SK-N-SH (cell line): ENCODE measurements around the gene NAP1L1. TPM values are rescaled to one million over a fixed set of nuclear protein-coding genes. Genes with fewer than 3 reads are reported as not detected.

Experiments used
- CTCF ChIA-PET: fragments of 300-600, 350-600 bp; formaldehyde crosslinking; extraction: SDS; loops from one replicate; lab custom pipeline; 2021; lab: Yijun Ruan, JAX
- POLR2A ChIA-PET: fragments of 350-600 bp; sonication (Branson Sonifier 250); formaldehyde crosslinking; extraction: SDS; loops from one replicate; lab custom pipeline; 2020; ENCODE audit warnings: antibody characterized with exemption, inconsistent platforms; lab: Yijun Ruan, JAX
- DNase-seq: peaks from one replicate; pipeline ENCODE4 v3.0.0; 2012
- H2AFZ ChIP-seq: fragments of 200-600 bp; sonication (generic); 2 replicates; pipeline ENCODE4 v1.8.1; 2016; ENCODE audit warnings: antibody characterized with exemption, mild to moderate bottlenecking, low read depth
- H3F3A ChIP-seq: fragments of 200-600 bp; sonication (generic); replicated peaks from 2 replicates; pipeline ENCODE3; 2016; ENCODE audit warnings: antibody characterized with exemption, mild to moderate bottlenecking; ENCODE audit not compliant: insufficient read depth
- H3K27ac ChIP-seq, 2 experiments: fragments of 200-500 bp in 1 of 2; fragments of 200-600 bp in 1 of 2; sonication (Bioruptor generic) in 1 of 2; sonication (generic), shearing (Covaris generic) in 1 of 2; 2 replicates each; pipeline versions ENCODE4 v1.5.1 to v1.6.1; 2014 to 2016; ENCODE audit warnings: low read depth in 2 of 2, inconsistent platforms in 1 of 2, low read length in 1 of 2, mild to moderate bottlenecking in 1 of 2, mixed read lengths in 1 of 2
- H3K27me3 ChIP-seq: fragments of 200-600 bp; sonication (generic), shearing (Covaris generic); 2 replicates; pipeline ENCODE4 v1.6.1; 2016; ENCODE audit warnings: mixed run types; ENCODE audit not compliant: insufficient read depth
- H3K36me3 ChIP-seq, 2 experiments: fragments of 200-500 bp in 1 of 2; fragments of 200-600 bp in 1 of 2; sonication (Bioruptor generic) in 1 of 2; sonication (generic) in 1 of 2; replicated peaks in 1 of 2; 2 replicates each; pipeline versions ENCODE3 to v1.5.1; 2014 to 2016; ENCODE audit warnings: low read length in 1 of 2, mild to moderate bottlenecking in 1 of 2; ENCODE audit not compliant: insufficient read depth in 2 of 2, control insufficient read depth in 1 of 2
- H3K4me1 ChIP-seq, 2 experiments: fragments of 200-500 bp in 1 of 2; fragments of 200-600 bp in 1 of 2; sonication (Bioruptor generic) in 1 of 2; sonication (generic), shearing (Covaris generic) in 1 of 2; 2 replicates each; pipeline versions ENCODE4 v1.5.1 to v1.6.1; 2014 to 2016; ENCODE audit warnings: low read depth in 1 of 2, low read length in 1 of 2, mixed run types in 1 of 2; ENCODE audit not compliant: insufficient read depth in 2 of 2, control insufficient read depth in 1 of 2
- H3K4me2 ChIP-seq: fragments of 200-600 bp; sonication (generic), shearing (Covaris generic); 2 replicates; pipeline ENCODE4 v1.6.1; 2017; ENCODE audit warnings: mixed run types
- H3K4me3 ChIP-seq, 2 experiments: fragments of 200-500 bp in 1 of 2; fragments of 200-600 bp in 1 of 2; sonication (Bioruptor generic) in 1 of 2; sonication (generic), shearing (Covaris generic) in 1 of 2; 2 replicates each; pipeline versions ENCODE4 v1.5.1 to v1.8.1; 2014 to 2016; ENCODE audit warnings: low read depth in 2 of 2, inconsistent platforms in 1 of 2, low read length in 1 of 2, mild to moderate bottlenecking in 1 of 2, mixed read lengths in 1 of 2, moderate library complexity in 1 of 2
- H3K79me2 ChIP-seq: fragments of 200-600 bp; sonication (generic); 2 replicates; pipeline ENCODE4 v1.8.1; 2017; ENCODE audit warnings: mild to moderate bottlenecking; ENCODE audit not compliant: insufficient read depth
- H3K9ac ChIP-seq: fragments of 200-600 bp; sonication (generic); 2 replicates; pipeline ENCODE4 v1.6.1; 2017; ENCODE audit warnings: mixed run types
- H3K9me2 ChIP-seq: fragments of 200-600 bp; sonication (generic); 2 replicates; pipeline ENCODE4 v1.6.1; 2017; ENCODE audit warnings: mixed run types
- H3K9me3 ChIP-seq: fragments of 200-600 bp; sonication (generic); 2 replicates; pipeline ENCODE4 v1.6.1; 2017; ENCODE audit warnings: mixed run types, mild to moderate bottlenecking, moderate library complexity
- H4K20me1 ChIP-seq: fragments of 200-600 bp; sonication (generic); 2 replicates; pipeline ENCODE4 v1.6.1; 2017; ENCODE audit warnings: mild to moderate bottlenecking, mixed run types; ENCODE audit not compliant: insufficient read depth
- ELF1 ChIP-seq: IDR thresholded peaks from 2 replicates; pipeline ENCODE4 v1.4.0; 2012
- GATA2 ChIP-seq: sonication (generic); formaldehyde crosslinking; IDR thresholded peaks from 2 replicates; pipeline ENCODE4 v1.5.0; 2020; ENCODE audit warnings: mild to moderate bottlenecking, missing genetic modification reagents
- IRF3 ChIP-seq: fragments of 150-350 bp; IDR thresholded peaks from 2 replicates; pipeline ENCODE4 v1.6.1; 2016; ENCODE audit warnings: mild to moderate bottlenecking, low read depth, low read length
- MAX ChIP-seq: IDR thresholded peaks from 2 replicates; pipeline ENCODE4 v1.4.0; 2012; ENCODE audit warnings: low read depth
- MEF2A ChIP-seq: IDR thresholded peaks from 2 replicates; pipeline ENCODE4 v1.4.0; 2012; ENCODE audit warnings: low read depth, borderline replicate concordance
- SIN3A ChIP-seq: IDR thresholded peaks from 2 replicates; pipeline ENCODE4 v1.6.1; 2012; ENCODE audit warnings: low read depth, mild to moderate bottlenecking, low read length, moderate library complexity, borderline replicate concordance
- TCF12 ChIP-seq: IDR thresholded peaks from 2 replicates; pipeline ENCODE4 v1.4.0; 2012
- TEAD4 ChIP-seq: IDR thresholded peaks from 2 replicates; pipeline ENCODE4 v1.4.0; 2012; ENCODE audit warnings: mild to moderate bottlenecking, borderline replicate concordance; ENCODE audit not compliant: insufficient read depth
- WGBS: methylation state at CpG from one replicate; pipeline ENCODE4 v1.1.6; 2017; ENCODE audit warnings: low lambda C conversion rate; 5-methylcytosine and 5-hydroxymethylcytosine counted together
- polyA plus RNA-seq, 3 experiments: library from polyadenylated mRNA; depleted of rRNA; stranded (reverse); fragments of >200 nt; gene quantifications; 2 replicates each; pipeline ENCODE4 v1.2.3, GENCODE V29; 2012
- TF ChIP-seq, protein P1 (sequence below): IDR thresholded peaks from 2 replicates; pipeline ENCODE4; 2012

The NAP1L1 gene
- polyA plus RNA-seq, 1 of the 3 experiments (the other 2 are of a cell fraction): 197 TPM

DNA sequence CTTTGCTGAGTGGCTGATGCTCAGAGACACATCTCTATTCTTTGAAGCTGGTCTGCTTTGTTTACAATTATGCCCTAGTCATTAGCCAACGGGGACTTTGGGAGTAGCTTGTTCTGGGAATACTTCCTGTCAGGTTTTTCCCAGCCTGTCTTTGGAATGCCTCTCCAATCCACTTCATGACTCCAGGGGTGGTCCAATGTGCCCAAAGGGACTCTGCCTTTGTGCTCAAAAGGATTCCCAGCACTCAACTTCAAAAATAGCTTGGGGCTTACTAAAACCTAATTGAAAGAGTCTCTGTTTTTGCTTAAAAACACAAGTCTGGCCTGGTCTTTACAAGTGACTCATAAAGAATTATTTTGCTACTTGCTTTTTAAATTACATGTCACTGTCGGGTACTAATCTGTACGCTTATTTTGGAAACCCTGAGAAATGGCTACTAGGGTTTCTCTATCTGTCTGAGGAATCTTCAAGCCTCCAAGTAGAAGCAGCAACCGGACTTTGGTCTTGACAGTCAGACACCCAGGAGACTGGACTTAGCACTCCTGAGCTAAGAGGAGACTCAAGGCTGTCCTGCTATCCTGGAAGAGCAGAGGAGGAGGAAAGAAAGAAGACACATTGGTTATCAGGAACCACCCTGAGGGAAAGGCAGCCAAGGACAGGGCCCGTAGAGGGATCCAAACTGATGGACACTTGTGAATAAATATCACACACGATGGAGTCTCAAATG, 73.6 kb downstream of the NAP1L1 start:
- Histone ChIP-seq H3K4me1 (peaks cover 6 to 18% of the 10 kb centered on the region in 2 experiments; a peak in 2 of 4 replicates), H3K4me2 (peak overlapping the region; percentile 12; the same call in 1 of the 2 replicates), H3K9me2 (no peaks in the 10 kb centered on the region), H3K36me3 (no peaks in the 10 kb centered on the region), H4K20me1 (no peaks in the 10 kb centered on the region), H3K79me2 (no peaks in the 10 kb centered on the region), H2AFZ (peak overlapping the region; percentile 75; the same call in 1 of the 2 replicates), H3K9ac (peak overlapping the region; percentile 8; the same call in 1 of the 2 replicates), H3F3A (peaks cover 3% of the 10 kb centered on the region), H3K27me3 (no peaks in the 10 kb centered on the region), H3K4me3 (no peak overlapping the region)
- ChIA-PET CTCF (interaction anchor here (1.2 to 1.9 kb wide), 2 partner anchors 26 to 451 kb away, joined by 3 to 5 read pairs; no protein-coding TSS in a partner anchor), POLR2A (no interaction called here)
- 65% methylated on average over 6 of the region's 6 CpGs for WGBS
- no peak for TF ChIP-seq TEAD4
- peak; percentile 30 for TF ChIP-seq TCF12
- TF ChIP-seq SIN3A: no peak
- TF ChIP-seq MEF2A: no peak
- TF ChIP-seq, all 33 proteins: peak for 1
- Histone ChIP-seq H3K27ac (peak overlapping the region in 1 of 2 experiments; percentile 85; a peak in 2 of 4 replicates), H3K9me3 (no peaks in the 10 kb centered on the region)
- DNase-seq: no peak

GRCh38 chr12:76008428-76008827, 76.1 kb downstream of the NAP1L1 start:
- CTCF ChIA-PET: no interaction called here

More at GRCh38 chr12:76008428-76008827, 76.1 kb downstream of the NAP1L1 start:
- TF ChIP-seq, protein P1, sequence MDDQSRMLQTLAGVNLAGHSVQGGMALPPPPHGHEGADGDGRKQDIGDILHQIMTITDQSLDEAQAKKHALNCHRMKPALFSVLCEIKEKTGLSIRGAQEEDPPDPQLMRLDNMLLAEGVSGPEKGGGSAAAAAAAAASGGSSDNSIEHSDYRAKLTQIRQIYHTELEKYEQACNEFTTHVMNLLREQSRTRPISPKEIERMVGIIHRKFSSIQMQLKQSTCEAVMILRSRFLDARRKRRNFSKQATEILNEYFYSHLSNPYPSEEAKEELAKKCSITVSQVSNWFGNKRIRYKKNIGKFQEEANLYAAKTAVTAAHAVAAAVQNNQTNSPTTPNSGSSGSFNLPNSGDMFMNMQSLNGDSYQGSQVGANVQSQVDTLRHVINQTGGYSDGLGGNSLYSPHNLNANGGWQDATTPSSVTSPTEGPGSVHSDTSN: no peak
- TF ChIP-seq MAX (no peak), GATA2 (CRISPR knock-in tag) (no peak), TEAD4 (no peak), IRF3 (no peak), ELF1 (no peak)
- Histone ChIP-seq H3F3A (peaks cover 3% of the 10 kb centered on the region), H3K36me3 (no peaks in the 10 kb centered on the region), H3K9me2 (no peaks in the 10 kb centered on the region), H3K9ac (no peak overlapping the region), H3K4me3 (no peak overlapping the region), H3K79me2 (no peaks in the 10 kb centered on the region), H3K4me1 (peaks cover 6 to 13% of the 10 kb centered on the region in 2 experiments; a peak in 3 of 4 replicates), H3K27ac (no peak overlapping the region), H3K27me3 (no peaks in the 10 kb centered on the region), H3K9me3 (no peaks in the 10 kb centered on the region), H4K20me1 (no peaks in the 10 kb centered on the region), H3K4me2 (no peak overlapping the region), H2AFZ (no peak overlapping the region)
- WGBS: 99% methylated on average over 3 of the region's 3 CpGs
- POLR2A ChIA-PET: no interaction called here
- no peak for DNase-seq
